Vagina (tissue), 2 donors: ENCODE data around the gene NPAS3.

Source experiments
- POLR2A ChIP-seq, 2 donors: fragments of 450-650 bp; IDR thresholded peaks; one replicate each; pipeline ENCODE4 v1.6.1; 2017; ENCODE audit warnings: antibody characterized with exemption in 2 of 2, mild to moderate bottlenecking in 2 of 2, moderate library complexity in 2 of 2
- TF ChIP-seq, protein P1 (sequence below), 3 experiments: fragments of 450-650 bp in 2 of 3; fragments of 200-600 bp in 1 of 3; sonication (generic) in 1 of 3; IDR thresholded peaks; one replicate each; pipeline ENCODE4 v1.5.1; 2017 to 2019; ENCODE audit warnings: antibody characterized with exemption in 3 of 3, mild to moderate bottlenecking in 2 of 3, moderate library complexity in 2 of 3

DNA sequence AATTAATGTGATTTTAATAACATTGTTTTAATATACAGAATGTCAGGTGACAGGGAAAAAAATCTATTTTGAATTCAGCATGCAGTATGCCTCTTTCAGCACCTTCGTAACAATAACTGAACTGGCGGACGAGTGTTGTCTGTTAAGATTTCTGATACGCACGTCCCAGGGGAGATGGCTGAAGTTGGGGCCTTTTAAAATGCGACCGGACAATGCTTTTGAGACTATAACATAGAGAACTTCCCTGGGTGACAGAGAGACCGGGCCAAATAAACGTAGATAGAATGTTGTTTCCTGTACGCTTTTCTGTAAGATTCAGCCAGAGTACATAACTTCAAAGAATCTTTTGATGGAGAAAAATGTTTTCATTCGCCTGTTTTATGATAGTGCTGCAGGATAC lies 772.5 kb downstream of the NPAS3 start:
- TF ChIP-seq, protein P1, sequence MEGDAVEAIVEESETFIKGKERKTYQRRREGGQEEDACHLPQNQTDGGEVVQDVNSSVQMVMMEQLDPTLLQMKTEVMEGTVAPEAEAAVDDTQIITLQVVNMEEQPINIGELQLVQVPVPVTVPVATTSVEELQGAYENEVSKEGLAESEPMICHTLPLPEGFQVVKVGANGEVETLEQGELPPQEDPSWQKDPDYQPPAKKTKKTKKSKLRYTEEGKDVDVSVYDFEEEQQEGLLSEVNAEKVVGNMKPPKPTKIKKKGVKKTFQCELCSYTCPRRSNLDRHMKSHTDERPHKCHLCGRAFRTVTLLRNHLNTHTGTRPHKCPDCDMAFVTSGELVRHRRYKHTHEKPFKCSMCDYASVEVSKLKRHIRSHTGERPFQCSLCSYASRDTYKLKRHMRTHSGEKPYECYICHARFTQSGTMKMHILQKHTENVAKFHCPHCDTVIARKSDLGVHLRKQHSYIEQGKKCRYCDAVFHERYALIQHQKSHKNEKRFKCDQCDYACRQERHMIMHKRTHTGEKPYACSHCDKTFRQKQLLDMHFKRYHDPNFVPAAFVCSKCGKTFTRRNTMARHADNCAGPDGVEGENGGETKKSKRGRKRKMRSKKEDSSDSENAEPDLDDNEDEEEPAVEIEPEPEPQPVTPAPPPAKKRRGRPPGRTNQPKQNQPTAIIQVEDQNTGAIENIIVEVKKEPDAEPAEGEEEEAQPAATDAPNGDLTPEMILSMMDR (IDR thresholded peaks at IDR 0.05) = no peak
- TF ChIP-seq POLR2A (IDR thresholded peaks at IDR 0.05) = no peak
